H1 (cell line): ENCODE measurements around the gene PTPRR. TPM values are rescaled to one million over a fixed set of nuclear protein-coding genes. Genes with fewer than 3 reads are reported as not detected.

Source experiments
- NANOG ChIP-seq: IDR thresholded peaks from 2 replicates; pipeline ENCODE4 v1.6.1; 2011; ENCODE audit warnings: low read length, low read depth, mild to moderate bottlenecking, inconsistent platforms; ENCODE audit not compliant: insufficient read depth, poor library complexity, severe bottlenecking
- SAP30 ChIP-seq: fragments of 300-600 bp; sonication (generic); IDR thresholded peaks from 2 replicates; pipeline ENCODE4 v1.7.1; 2012; ENCODE audit warnings: low read length, moderate library complexity, mild to moderate bottlenecking, inconsistent platforms; ENCODE audit not compliant: insufficient read depth, insufficient replicate concordance
- polyA plus RNA-seq, 7 experiments: library from polyadenylated mRNA; depleted of rRNA in 3 of 7; stranded (reverse) in 5 of 7; unstranded in 2 of 7; fragments of >200 nt in 5 of 7; fragments of 200-250 nt in 2 of 7; gene quantifications; 1 replicate in 5 of 7; 2 replicates in 1 of 7; 4 replicates in 1 of 7; pipeline versions ENCODE4 v1.2.1 to v1.2.3, GENCODE V29; 2011 to 2013; ENCODE audit warnings: missing spikeins in 2 of 7, mixed read lengths in 2 of 7
- total RNA-seq: library from RNA; stranded (reverse); fragmentation: NEBNext Ultra II Directional; extraction: Animal tissue kit (Norgen Biotek cat#: 25700); gene quantifications from 2 replicates; pipeline ENCODE4 v1.2.1, GENCODE V29; 2021

The PTPRR gene
- total and polyA plus RNA-seq, 2 of the 8 experiments (the other 6 are each of a cell fraction or from before 2014, with no cell fraction given): 0.07 to 0.35 TPM

DNA sequence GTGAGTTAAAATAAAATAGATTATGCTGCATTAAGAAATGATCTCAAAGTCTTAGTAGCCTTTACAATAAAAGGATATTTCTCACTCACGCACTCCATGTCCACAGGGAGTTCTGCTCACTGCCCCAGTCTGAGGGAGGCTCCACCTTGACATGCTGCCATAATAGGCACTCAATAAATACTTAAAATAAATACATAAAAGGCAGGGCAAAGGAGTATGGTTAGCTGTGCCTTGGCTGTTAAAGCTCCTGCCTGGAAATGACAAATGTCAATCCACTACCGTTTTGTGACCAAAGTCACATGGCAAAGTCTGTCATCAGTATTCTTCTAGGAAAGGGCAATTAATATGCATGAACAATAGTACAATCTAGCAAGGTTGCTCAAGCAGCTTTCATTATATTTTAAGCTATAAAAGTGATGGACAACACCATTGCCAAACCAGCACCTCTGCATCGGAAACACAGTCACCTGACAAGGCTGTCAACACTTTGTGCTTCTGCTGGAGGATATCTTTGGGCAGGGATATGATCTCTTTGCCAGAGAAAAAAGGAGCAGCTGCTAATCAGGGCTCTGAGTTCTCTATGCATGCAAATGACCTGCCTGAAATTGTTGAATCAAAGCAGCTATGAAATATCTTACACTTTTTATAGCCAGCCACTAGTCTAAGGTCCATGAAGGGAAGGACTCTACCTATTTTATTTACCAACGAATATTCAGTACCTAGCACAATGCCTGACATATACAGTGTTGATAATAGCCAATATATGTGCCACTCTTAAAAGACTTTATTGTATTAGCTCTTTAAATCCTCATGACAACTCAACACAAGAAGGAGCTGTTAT lies 90.1 kb downstream of the PTPRR start (continued):
- TF ChIP-seq SAP30 (no peak), NANOG (no peak)
